Lower lobe of right lung (tissue), 2 donors: ENCODE data around the gene ACADVL. TPM values are rescaled to one million over a fixed set of nuclear protein-coding genes. Genes with fewer than 3 reads are reported as not detected.

Experiments
- ATAC-seq, 2 donors: fragments of 200-7000 bp; cut with Tn5 transposase; one replicate each; pipeline ENCODE4 v1.9.1; 2020 to 2022; ENCODE audit warnings: mild to moderate bottlenecking in 2 of 2, moderate library complexity in 2 of 2
- DNase-seq: peaks from one replicate; pipeline ENCODE4 v3.0.0-alpha.2; 2020
- H3K27ac ChIP-seq: fragments of 200-600 bp; one replicate; pipeline ENCODE4 v1.8.0; 2022
- H3K27me3 ChIP-seq: fragments of 200-600 bp; one replicate; pipeline ENCODE4 v1.8.0; 2022; ENCODE audit warnings: low read depth
- H3K36me3 ChIP-seq: fragments of 200-600 bp; one replicate; pipeline ENCODE4 v1.8.0; 2022; ENCODE audit warnings: mild to moderate bottlenecking
- H3K4me1 ChIP-seq: fragments of 200-600 bp; one replicate; pipeline ENCODE4 v1.8.0; 2022
- H3K4me3 ChIP-seq: fragments of 200-600 bp; one replicate; pipeline ENCODE4 v1.8.0; 2022; ENCODE audit warnings: mild to moderate bottlenecking
- H3K9me3 ChIP-seq: fragments of 200-600 bp; one replicate; pipeline ENCODE4 v1.8.0; 2022
- CTCF ChIP-seq: fragments of 200-600 bp; IDR thresholded peaks from one replicate; pipeline ENCODE4 v1.8.0; 2022; ENCODE audit warnings: antibody characterized with exemption, mild to moderate bottlenecking
- intact Hi-C: fragments of 100-400 bp; cut with DNase I; formaldehyde crosslinking; loops from one replicate; pipeline ENCODE4 v1.11.0; 2022
- total RNA-seq: library from RNA; stranded (reverse); fragmentation: NEBNext Ultra II Directional; extraction: Animal tissue kit (Norgen Biotek cat#: 25700); gene quantifications from one replicate; pipeline ENCODE4 v1.2.1, GENCODE V29; 2021
- donor health status: DM: no; HTN: yes; CAD: no; lungs with severe emphysema.

ACADVL gene
- total RNA-seq, 1 donor from 2014 or later, result 576 TPM

GRCh38 chr17:7176107-7176840 lies 43.5 kb upstream of the ACADVL start:
- ATAC-seq (no peak), DNase-seq (no peak)
- peaks cover 27% of the 10 kb centered on the region for H3K4me1 ChIP-seq
- peaks cover 14% of the 10 kb centered on the region for H3K27me3 ChIP-seq
- no peak for TF ChIP-seq CTCF
- H3K4me3 ChIP-seq, result no peak overlapping the region
- intact Hi-C loops, result no loop called here
- no peaks in the 10 kb centered on the region for H3K9me3 ChIP-seq
- H3K36me3 ChIP-seq, result no peaks in the 10 kb centered on the region
- H3K27ac ChIP-seq, result no peak overlapping the region

DNA sequence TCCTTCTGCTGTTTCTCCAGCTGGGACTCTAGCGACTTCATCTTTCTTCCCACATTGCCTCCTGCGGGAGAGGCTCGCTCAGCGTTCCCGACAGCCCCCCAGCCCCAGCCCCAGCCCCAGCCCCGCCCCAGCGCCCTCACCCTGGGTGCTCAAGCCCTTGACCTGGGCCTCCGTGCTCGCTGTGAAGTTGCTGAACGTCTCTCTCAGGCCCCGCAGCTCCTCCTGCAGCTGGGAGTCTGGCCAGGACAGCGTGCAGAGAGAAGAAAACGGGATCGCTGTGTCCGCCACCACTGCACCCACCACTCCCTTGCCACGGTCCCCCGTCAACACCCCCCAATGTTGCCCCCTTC lies 42.9 kb upstream of the ACADVL start:
- Histone ChIP-seq H3K36me3 (no peaks in the 10 kb centered on the region), H3K27ac (no peak overlapping the region), H3K9me3 (no peaks in the 10 kb centered on the region), H3K4me3 (peak overlapping the region; percentile 50), H3K4me1 (peaks cover 27% of the 10 kb centered on the region), H3K27me3 (peaks cover 14% of the 10 kb centered on the region)
- DNase-seq, result no peak
- intact Hi-C loops, result no loop called here
- ATAC-seq, result peak in 1 of 2 donors; percentile 8
- no peak for TF ChIP-seq CTCF

- DNase-seq (peak; percentile 80), ATAC-seq (peak; percentile 84 to 87)
- H3K9me3 ChIP-seq, result no peaks in the 10 kb centered on the region
- intact Hi-C loops, result no loop called here
- peaks cover 14% of the 10 kb centered on the region for H3K27me3 ChIP-seq
- H3K36me3 ChIP-seq, result no peaks in the 10 kb centered on the region
- peak overlapping the region; percentile 50 for H3K4me3 ChIP-seq
- H3K27ac ChIP-seq, result no peak overlapping the region
- peak; percentile 89 for TF ChIP-seq CTCF
- H3K4me1 ChIP-seq, result peaks cover 27% of the 10 kb centered on the region
Measured at GRCh38 chr17:7177191-7177953, 42.4 kb upstream of the ACADVL start.

GRCh38 chr17:7177954-7178477 lies 41.7 kb upstream of the ACADVL start:
- Histone ChIP-seq H3K4me1 (peaks cover 27% of the 10 kb centered on the region), H3K9me3 (no peaks in the 10 kb centered on the region), H3K27ac (no peak overlapping the region), H3K27me3 (peaks cover 14% of the 10 kb centered on the region), H3K36me3 (no peaks in the 10 kb centered on the region), H3K4me3 (peak overlapping the region; percentile 50)
- no peak for TF ChIP-seq CTCF
- DNase-seq, result no peak
- ATAC-seq, result peak; percentile 27 to 31
- intact Hi-C loops, result no loop called here

DNA sequence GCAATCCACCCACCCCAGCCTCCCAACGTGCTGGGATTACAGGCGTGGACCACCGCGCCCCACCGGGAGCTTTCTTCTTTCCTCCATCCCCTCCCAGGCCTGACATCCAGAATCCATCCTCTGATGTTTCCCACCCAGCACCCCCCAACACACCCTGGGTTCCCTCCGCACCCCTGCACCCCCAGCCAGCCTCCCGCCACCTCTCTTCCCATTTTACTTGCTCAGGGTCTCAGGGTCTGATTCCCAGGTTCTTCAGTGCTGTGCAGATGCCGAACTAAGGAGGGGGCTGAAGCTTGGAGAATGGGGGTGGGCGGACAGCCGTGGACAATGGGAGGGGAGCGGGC lies 40.8 kb upstream of the ACADVL start:
- TF ChIP-seq CTCF, result no peak
- DNase-seq (no peak), ATAC-seq (no peak)
- H3K27ac ChIP-seq, result no peak overlapping the region
- no peaks in the 10 kb centered on the region for H3K36me3 ChIP-seq
- intact Hi-C loops, result no loop called here
- H3K9me3 ChIP-seq, result no peaks in the 10 kb centered on the region
- peaks cover 22% of the 10 kb centered on the region for H3K4me1 ChIP-seq
- H3K4me3 ChIP-seq, result no peak overlapping the region
- peaks cover 14% of the 10 kb centered on the region for H3K27me3 ChIP-seq
